HEK293T (cell line): ENCODE data around the gene XKR7.

Source experiments
- FOXK2 ChIP-seq: fragments of 450-650 bp; IDR thresholded peaks from 2 replicates; pipeline ENCODE4 v1.6.1; 2016; ENCODE audit warnings: mild to moderate bottlenecking
- FOXM1 ChIP-seq: fragments of 450-650 bp; IDR thresholded peaks from 2 replicates; pipeline ENCODE4 v1.6.1; 2017; ENCODE audit warnings: mild to moderate bottlenecking, borderline replicate concordance
- HDGF ChIP-seq: fragments of 450-650 bp; IDR thresholded peaks from 2 replicates; pipeline ENCODE4 v1.6.1; 2017; ENCODE audit warnings: antibody characterized with exemption, borderline replicate concordance
- L3MBTL2 ChIP-seq: fragments of 450-650 bp; conservative IDR thresholded peaks from 2 replicates; pipeline ENCODE4 v1.6.1; 2016; ENCODE audit warnings: mild to moderate bottlenecking
- SP1 ChIP-seq: fragments of 450-650 bp; IDR thresholded peaks from 2 replicates; pipeline ENCODE4 v1.6.1; 2017
- ZNF384 ChIP-seq: fragments of 450-650 bp; IDR thresholded peaks from 2 replicates; pipeline ENCODE4 v1.6.1; 2016

DNA sequence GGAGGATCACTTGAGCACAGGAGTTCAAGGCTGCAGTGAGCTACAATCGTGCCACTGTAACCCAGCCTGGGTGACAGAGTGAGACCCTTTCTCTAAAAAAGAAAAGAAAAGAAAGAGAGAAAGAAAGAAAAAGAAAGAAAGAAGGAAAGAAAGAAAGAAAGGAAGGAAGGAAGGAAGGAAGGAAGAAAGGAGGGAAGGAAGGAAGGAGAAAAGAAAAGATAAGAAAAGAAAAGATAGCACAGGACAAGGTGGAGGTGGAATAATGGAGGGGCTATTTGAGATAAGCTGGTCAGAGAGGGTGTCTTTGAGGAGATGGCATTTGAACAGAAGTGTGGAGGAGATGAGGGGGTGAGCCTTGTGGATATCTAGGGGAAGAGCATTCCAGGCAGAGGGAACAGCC, 13.5 kb upstream of the XKR7 start:
- TF ChIP-seq SP1, result no peak
- no peak for TF ChIP-seq L3MBTL2
- no peak for TF ChIP-seq ZNF384
- TF ChIP-seq HDGF, result no peak
- TF ChIP-seq FOXK2, result no peak
- TF ChIP-seq FOXM1, result no peak
